Liver (tissue), 9 donors: ENCODE measurements around the gene MAPK6. TPM values are rescaled to one million over a fixed set of nuclear protein-coding genes. Genes with fewer than 3 reads are reported as not detected.

Source experiments
- DNase-seq: peaks from one replicate; pipeline ENCODE4 v3.0.0-alpha.2; 2017; ENCODE audit warnings: low spot score
- H3K27ac ChIP-seq, 2 donors: one replicate each; pipeline ENCODE4 v1.7.0; 2013; ENCODE audit warnings: inconsistent platforms in 2 of 2, low read length in 2 of 2, control low read depth in 1 of 2, low read depth in 1 of 2, mild to moderate bottlenecking in 1 of 2
- H3K27me3 ChIP-seq, 4 donors: one replicate each; pipeline versions ENCODE4 v1.6.1 to v1.7.0; 2013; ENCODE audit warnings: low read length in 3 of 4, inconsistent platforms in 1 of 4, mild to moderate bottlenecking in 1 of 4, moderate library complexity in 1 of 4; ENCODE audit not compliant: control insufficient read depth in 4 of 4, insufficient read depth in 4 of 4
- H3K36me3 ChIP-seq, 4 donors: one replicate each; pipeline versions ENCODE4 v1.6.1 to v1.7.0; 2013; ENCODE audit warnings: low read length in 3 of 4, mild to moderate bottlenecking in 3 of 4, low read depth in 1 of 4, moderate library complexity in 1 of 4; ENCODE audit not compliant: control insufficient read depth in 4 of 4, insufficient read depth in 3 of 4
- H3K4me1 ChIP-seq, 4 donors: one replicate each; pipeline versions ENCODE4 v1.6.1 to v1.7.0; 2013; ENCODE audit warnings: low read length in 3 of 4, mild to moderate bottlenecking in 3 of 4, moderate library complexity in 1 of 4; ENCODE audit not compliant: control insufficient read depth in 4 of 4, insufficient read depth in 4 of 4
- H3K4me3 ChIP-seq, 3 donors: one replicate each; pipeline versions ENCODE4 v1.6.1 to v1.7.0; 2013; ENCODE audit warnings: low read length in 3 of 3, control low read depth in 1 of 3, low read depth in 1 of 3, mild to moderate bottlenecking in 1 of 3
- H3K9ac ChIP-seq, 2 donors: one replicate each; pipeline ENCODE4 v1.7.0; 2013; ENCODE audit warnings: low read length in 2 of 2, mild to moderate bottlenecking in 2 of 2, moderate library complexity in 2 of 2, control low read depth in 1 of 2, low read depth in 1 of 2
- H3K9me3 ChIP-seq, 4 donors: one replicate each; pipeline versions ENCODE4 v1.6.1 to v1.7.0; 2013; ENCODE audit warnings: low read length in 3 of 4; ENCODE audit not compliant: control insufficient read depth in 4 of 4
- EGR1 ChIP-seq, 2 donors: IDR thresholded peaks; 2 replicates each; pipeline ENCODE4 v1.6.1; 2016 to 2018; ENCODE audit warnings: antibody characterized with exemption in 2 of 2, low read depth in 2 of 2
- GABPA ChIP-seq, 2 donors: IDR thresholded peaks in 1 of 2; conservative IDR thresholded peaks in 1 of 2; 2 replicates each; pipeline ENCODE4 v1.6.1; 2016; ENCODE audit warnings: antibody characterized with exemption in 2 of 2, mild to moderate bottlenecking in 1 of 2, moderate library complexity in 1 of 2
- HNF4A ChIP-seq, 2 donors: conservative IDR thresholded peaks; 2 replicates each; pipeline ENCODE4 v1.6.1; 2016; ENCODE audit warnings: antibody characterized with exemption in 2 of 2, mild to moderate bottlenecking in 2 of 2
- HNF4G ChIP-seq: IDR thresholded peaks from 2 replicates; pipeline ENCODE4 v1.6.1; 2016; ENCODE audit warnings: antibody characterized with exemption
- JUND ChIP-seq, 2 donors: IDR thresholded peaks; 2 replicates each; pipeline ENCODE4 v1.6.1; 2016; ENCODE audit warnings: antibody characterized with exemption in 2 of 2
- NR2F2 ChIP-seq: IDR thresholded peaks from 2 replicates; pipeline ENCODE4 v1.6.1; 2016; ENCODE audit warnings: antibody characterized with exemption
- RAD21 ChIP-seq, 2 donors: IDR thresholded peaks; 2 replicates each; pipeline ENCODE4 v1.6.1; 2016; ENCODE audit warnings: antibody characterized with exemption in 2 of 2, mild to moderate bottlenecking in 2 of 2
- RXRA ChIP-seq, 2 donors: IDR thresholded peaks; 2 replicates each; pipeline ENCODE4 v1.6.1; 2017 to 2018; ENCODE audit warnings: antibody characterized with exemption in 2 of 2, mild to moderate bottlenecking in 1 of 2
- SP1 ChIP-seq: IDR thresholded peaks from 2 replicates; pipeline ENCODE4 v1.6.1; 2018; ENCODE audit warnings: antibody characterized with exemption, mild to moderate bottlenecking
- TAF1 ChIP-seq: conservative IDR thresholded peaks from 2 replicates; pipeline ENCODE4 v1.6.1; 2016; ENCODE audit warnings: antibody characterized with exemption, mild to moderate bottlenecking
- YY1 ChIP-seq: IDR thresholded peaks from 2 replicates; pipeline ENCODE4 v1.6.1; 2016; ENCODE audit warnings: antibody characterized with exemption, mild to moderate bottlenecking
- WGBS: extraction: QIAGEN DNeasy Blood & Tissue Kit; methylation state at CpG from one replicate; pipeline ENCODE4 v1.1.7; 2013; 5-methylcytosine and 5-hydroxymethylcytosine counted together
- polyA plus RNA-seq, 2 donors: library from polyadenylated mRNA; stranded (reverse) in 1 of 2; unstranded in 1 of 2; fragments of 200-250 nt in 1 of 2; fragments of >200 nt in 1 of 2; fragmentation: Nextera tagmentation in 1 of 2; extraction: Ambion mirVana in 1 of 2; gene quantifications; one replicate each; pipeline versions ENCODE4 v1.2.1 to v1.2.3, GENCODE V29; 2013 to 2015
- total RNA-seq, 2 donors: library from RNA; depleted of rRNA; stranded (reverse); fragments of >200 nt; gene quantifications; one replicate each; pipeline ENCODE4 v1.2.3, GENCODE V29; 2014
- TF ChIP-seq, protein P1 (sequence below): IDR thresholded peaks from 2 replicates; pipeline ENCODE4 v1.6.1; 2016; ENCODE audit warnings: antibody characterized with exemption
- TF ChIP-seq, protein P2 (sequence below): fragments of 150-350 bp; IDR thresholded peaks from 2 replicates; pipeline ENCODE4 v1.5.1; 2017; ENCODE audit warnings: improper control_type of control experiment, low read depth, low read length; ENCODE audit not compliant: missing input control
- TF ChIP-seq, protein P3 (sequence below): IDR thresholded peaks from 2 replicates; pipeline ENCODE4 v1.6.1; 2016; ENCODE audit warnings: antibody characterized with exemption
- TF ChIP-seq, protein P4 (sequence below): IDR thresholded peaks from 2 replicates; pipeline ENCODE4 v1.6.1; 2016; ENCODE audit warnings: antibody characterized with exemption, mild to moderate bottlenecking
- TF ChIP-seq, protein P5 (sequence below): IDR thresholded peaks from 2 replicates; pipeline ENCODE4 v1.6.1; 2016; ENCODE audit warnings: antibody characterized with exemption
- donor health status: healthy.
- donor health status: healthy.
- donor health status: healthy.
- donor health status: healthy.
- donor health status: healthy.

MAPK6 gene
- total and polyA plus RNA-seq, 4 donors = 9.7 to 47.8 (median 32.1) TPM

DNA sequence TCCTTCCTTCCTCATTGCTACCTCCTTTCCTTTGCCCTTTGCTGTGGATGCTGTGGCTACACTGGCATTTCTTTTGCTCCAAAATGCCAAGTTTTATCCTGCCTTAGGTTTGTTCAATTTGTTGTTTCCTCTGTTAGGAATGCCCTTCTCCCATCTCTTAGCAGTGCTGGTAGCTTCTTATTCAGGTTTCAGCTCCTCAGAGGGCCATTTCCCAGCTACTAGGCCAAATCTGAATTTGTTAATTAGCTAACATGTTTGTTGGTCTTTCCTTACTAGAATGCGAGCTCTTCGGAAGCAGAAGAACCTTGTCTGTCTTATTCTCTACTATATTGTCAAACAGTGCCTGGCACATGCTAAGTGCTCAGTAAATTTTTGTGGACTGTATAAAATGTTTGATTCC lies 11.0 kb downstream of the MAPK6 start:
- H3K4me1 ChIP-seq = peaks cover 0 to 15% (median 9%) of the 10 kb centered on the region in 4 donors
- no peak overlapping the region for H3K27ac ChIP-seq
- no peak for TF ChIP-seq HNF4G
- no peak for TF ChIP-seq SP1
- TF ChIP-seq, protein P1, sequence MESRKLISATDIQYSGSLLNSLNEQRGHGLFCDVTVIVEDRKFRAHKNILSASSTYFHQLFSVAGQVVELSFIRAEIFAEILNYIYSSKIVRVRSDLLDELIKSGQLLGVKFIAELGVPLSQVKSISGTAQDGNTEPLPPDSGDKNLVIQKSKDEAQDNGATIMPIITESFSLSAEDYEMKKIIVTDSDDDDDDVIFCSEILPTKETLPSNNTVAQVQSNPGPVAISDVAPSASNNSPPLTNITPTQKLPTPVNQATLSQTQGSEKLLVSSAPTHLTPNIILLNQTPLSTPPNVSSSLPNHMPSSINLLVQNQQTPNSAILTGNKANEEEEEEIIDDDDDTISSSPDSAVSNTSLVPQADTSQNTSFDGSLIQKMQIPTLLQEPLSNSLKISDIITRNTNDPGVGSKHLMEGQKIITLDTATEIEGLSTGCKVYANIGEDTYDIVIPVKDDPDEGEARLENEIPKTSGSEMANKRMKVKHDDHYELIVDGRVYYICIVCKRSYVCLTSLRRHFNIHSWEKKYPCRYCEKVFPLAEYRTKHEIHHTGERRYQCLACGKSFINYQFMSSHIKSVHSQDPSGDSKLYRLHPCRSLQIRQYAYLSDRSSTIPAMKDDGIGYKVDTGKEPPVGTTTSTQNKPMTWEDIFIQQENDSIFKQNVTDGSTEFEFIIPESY = no peak
- TF ChIP-seq, protein P2, sequence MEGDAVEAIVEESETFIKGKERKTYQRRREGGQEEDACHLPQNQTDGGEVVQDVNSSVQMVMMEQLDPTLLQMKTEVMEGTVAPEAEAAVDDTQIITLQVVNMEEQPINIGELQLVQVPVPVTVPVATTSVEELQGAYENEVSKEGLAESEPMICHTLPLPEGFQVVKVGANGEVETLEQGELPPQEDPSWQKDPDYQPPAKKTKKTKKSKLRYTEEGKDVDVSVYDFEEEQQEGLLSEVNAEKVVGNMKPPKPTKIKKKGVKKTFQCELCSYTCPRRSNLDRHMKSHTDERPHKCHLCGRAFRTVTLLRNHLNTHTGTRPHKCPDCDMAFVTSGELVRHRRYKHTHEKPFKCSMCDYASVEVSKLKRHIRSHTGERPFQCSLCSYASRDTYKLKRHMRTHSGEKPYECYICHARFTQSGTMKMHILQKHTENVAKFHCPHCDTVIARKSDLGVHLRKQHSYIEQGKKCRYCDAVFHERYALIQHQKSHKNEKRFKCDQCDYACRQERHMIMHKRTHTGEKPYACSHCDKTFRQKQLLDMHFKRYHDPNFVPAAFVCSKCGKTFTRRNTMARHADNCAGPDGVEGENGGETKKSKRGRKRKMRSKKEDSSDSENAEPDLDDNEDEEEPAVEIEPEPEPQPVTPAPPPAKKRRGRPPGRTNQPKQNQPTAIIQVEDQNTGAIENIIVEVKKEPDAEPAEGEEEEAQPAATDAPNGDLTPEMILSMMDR = no peak
- no peak for TF ChIP-seq JUND (IDR thresholded peaks at IDR 0.05)
- TF ChIP-seq, protein P3, sequence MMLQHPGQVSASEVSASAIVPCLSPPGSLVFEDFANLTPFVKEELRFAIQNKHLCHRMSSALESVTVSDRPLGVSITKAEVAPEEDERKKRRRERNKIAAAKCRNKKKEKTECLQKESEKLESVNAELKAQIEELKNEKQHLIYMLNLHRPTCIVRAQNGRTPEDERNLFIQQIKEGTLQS = no peak
- no peaks in the 10 kb centered on the region for H3K9me3 ChIP-seq
- H3K36me3 ChIP-seq = peaks cover 0 to 2% (median 0%) of the 10 kb centered on the region in 4 donors
- no peak overlapping the region for H3K9ac ChIP-seq
- H3K4me3 ChIP-seq = no peak overlapping the region
- no peaks in the 10 kb centered on the region for H3K27me3 ChIP-seq
- DNase-seq = no peak
- WGBS = 95% methylated on average over 2 of the region's 2 CpGs

DNA sequence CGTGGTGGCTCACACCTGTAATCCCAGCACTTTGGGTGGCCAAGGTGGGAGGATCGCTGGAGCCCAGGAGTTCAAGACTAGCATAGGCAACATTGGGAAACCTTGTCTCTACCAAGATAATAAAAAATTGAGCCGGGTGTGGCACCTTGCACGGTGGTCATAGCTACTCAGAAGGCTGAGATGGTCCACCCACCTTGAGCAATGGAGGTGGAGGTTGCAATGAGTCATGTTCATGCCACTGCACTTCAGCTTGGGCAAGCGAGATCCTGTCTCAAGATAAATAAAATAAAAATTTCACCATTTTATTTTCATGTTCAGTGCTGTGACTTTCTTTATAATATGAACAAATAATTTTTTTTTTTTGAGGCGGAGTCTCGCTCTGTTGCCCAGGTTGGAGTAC lies 12.5 kb downstream of the MAPK6 start:
- Histone ChIP-seq H3K27ac (no peak overlapping the region), H3K36me3 (peaks cover 0 to 2% (median 0%) of the 10 kb centered on the region in 4 donors), H3K4me1 (peaks cover 0 to 14% (median 0%) of the 10 kb centered on the region in 4 donors), H3K4me3 (no peak overlapping the region), H3K27me3 (no peaks in the 10 kb centered on the region), H3K9me3 (no peaks in the 10 kb centered on the region), H3K9ac (no peak overlapping the region)
- TF ChIP-seq, protein P2 = no peak
- TF ChIP-seq SP1 (no peak), YY1 (no peak), RAD21 (IDR thresholded peaks at IDR 0.05) (no peak), RXRA (IDR thresholded peaks at IDR 0.05) (no peak), JUND (IDR thresholded peaks at IDR 0.05) (no peak), GABPA (IDR thresholded peaks at IDR 0.05 in 1 of 2, conservative IDR thresholded peaks at IDR 0.05 in 1 of 2) (no peak), TAF1 (no peak), EGR1 (IDR thresholded peaks at IDR 0.05; ENCODE audit: low read depth in 2 of 2) (no peak), HNF4A (conservative IDR thresholded peaks at IDR 0.05) (no peak), NR2F2 (no peak), HNF4G (no peak)
- TF ChIP-seq, protein P4, sequence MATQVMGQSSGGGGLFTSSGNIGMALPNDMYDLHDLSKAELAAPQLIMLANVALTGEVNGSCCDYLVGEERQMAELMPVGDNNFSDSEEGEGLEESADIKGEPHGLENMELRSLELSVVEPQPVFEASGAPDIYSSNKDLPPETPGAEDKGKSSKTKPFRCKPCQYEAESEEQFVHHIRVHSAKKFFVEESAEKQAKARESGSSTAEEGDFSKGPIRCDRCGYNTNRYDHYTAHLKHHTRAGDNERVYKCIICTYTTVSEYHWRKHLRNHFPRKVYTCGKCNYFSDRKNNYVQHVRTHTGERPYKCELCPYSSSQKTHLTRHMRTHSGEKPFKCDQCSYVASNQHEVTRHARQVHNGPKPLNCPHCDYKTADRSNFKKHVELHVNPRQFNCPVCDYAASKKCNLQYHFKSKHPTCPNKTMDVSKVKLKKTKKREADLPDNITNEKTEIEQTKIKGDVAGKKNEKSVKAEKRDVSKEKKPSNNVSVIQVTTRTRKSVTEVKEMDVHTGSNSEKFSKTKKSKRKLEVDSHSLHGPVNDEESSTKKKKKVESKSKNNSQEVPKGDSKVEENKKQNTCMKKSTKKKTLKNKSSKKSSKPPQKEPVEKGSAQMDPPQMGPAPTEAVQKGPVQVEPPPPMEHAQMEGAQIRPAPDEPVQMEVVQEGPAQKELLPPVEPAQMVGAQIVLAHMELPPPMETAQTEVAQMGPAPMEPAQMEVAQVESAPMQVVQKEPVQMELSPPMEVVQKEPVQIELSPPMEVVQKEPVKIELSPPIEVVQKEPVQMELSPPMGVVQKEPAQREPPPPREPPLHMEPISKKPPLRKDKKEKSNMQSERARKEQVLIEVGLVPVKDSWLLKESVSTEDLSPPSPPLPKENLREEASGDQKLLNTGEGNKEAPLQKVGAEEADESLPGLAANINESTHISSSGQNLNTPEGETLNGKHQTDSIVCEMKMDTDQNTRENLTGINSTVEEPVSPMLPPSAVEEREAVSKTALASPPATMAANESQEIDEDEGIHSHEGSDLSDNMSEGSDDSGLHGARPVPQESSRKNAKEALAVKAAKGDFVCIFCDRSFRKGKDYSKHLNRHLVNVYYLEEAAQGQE = no peak
- TF ChIP-seq, protein P3 = no peak
- TF ChIP-seq, protein P5, sequence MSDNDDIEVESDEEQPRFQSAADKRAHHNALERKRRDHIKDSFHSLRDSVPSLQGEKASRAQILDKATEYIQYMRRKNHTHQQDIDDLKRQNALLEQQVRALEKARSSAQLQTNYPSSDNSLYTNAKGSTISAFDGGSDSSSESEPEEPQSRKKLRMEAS = no peak
- WGBS = 94% methylated on average over 7 of the region's 7 CpGs
- DNase-seq = no peak
